WTC11 (cell line): ENCODE data around the gene CHID1. TPM values are rescaled to one million over a fixed set of nuclear protein-coding genes. Genes with fewer than 3 reads are reported as not detected.

Source experiments
- AFF4 ChIP-seq: sonication (generic); formaldehyde crosslinking; IDR thresholded peaks from 2 replicates; pipeline ENCODE4 v1.8.1; 2023; ENCODE audit warnings: mild to moderate bottlenecking, missing genetic modification reagents, borderline replicate concordance
- ATF2 ChIP-seq: sonication (generic); formaldehyde crosslinking; IDR thresholded peaks from 2 replicates; pipeline ENCODE4 v1.8.1; 2022; ENCODE audit warnings: low read depth, missing genetic modification reagents, borderline replicate concordance
- CDX4 ChIP-seq: fragments of 250-450 bp; sonication (Bioruptor Pico); IDR thresholded peaks from 2 replicates; pipeline ENCODE4 v1.9.0; 2021; ENCODE audit warnings: moderate library complexity, mild to moderate bottlenecking, inconsistent platforms, borderline replicate concordance
- E2F1 ChIP-seq: sonication (generic); formaldehyde crosslinking; IDR thresholded peaks from 2 replicates; pipeline ENCODE4 v1.8.0; 2022; ENCODE audit warnings: mild to moderate bottlenecking, missing genetic modification reagents
- E2F4 ChIP-seq: sonication (generic); formaldehyde crosslinking; IDR thresholded peaks from 2 replicates; pipeline ENCODE4 v1.8.1; 2022; ENCODE audit warnings: low read depth, mild to moderate bottlenecking, moderate library complexity, missing genetic modification reagents, borderline replicate concordance
- ERG ChIP-seq: fragments of 250-450 bp; sonication (Bioruptor Pico); IDR thresholded peaks from 2 replicates; pipeline ENCODE4 v1.8.0; 2021; ENCODE audit warnings: mild to moderate bottlenecking
- ETV6 ChIP-seq: sonication (generic); formaldehyde crosslinking; IDR thresholded peaks from 2 replicates; pipeline ENCODE4 v1.8.1; 2022; ENCODE audit warnings: mild to moderate bottlenecking, missing genetic modification reagents
- FOXP4 ChIP-seq: sonication (generic); formaldehyde crosslinking; IDR thresholded peaks from 2 replicates; pipeline ENCODE4 v1.8.0; 2022; ENCODE audit warnings: mild to moderate bottlenecking, missing genetic modification reagents
- JUN ChIP-seq: sonication (generic); formaldehyde crosslinking; IDR thresholded peaks from 2 replicates; pipeline ENCODE4 v1.8.0; 2023; ENCODE audit warnings: mild to moderate bottlenecking, missing genetic modification reagents
- MAX ChIP-seq: sonication (generic); formaldehyde crosslinking; IDR thresholded peaks from 2 replicates; pipeline ENCODE4 v1.8.0; 2022; ENCODE audit warnings: mild to moderate bottlenecking, missing genetic modification reagents
- MYBL2 ChIP-seq: sonication (generic); formaldehyde crosslinking; IDR thresholded peaks from 2 replicates; pipeline ENCODE4 v1.8.1; 2023; ENCODE audit warnings: mild to moderate bottlenecking, moderate library complexity, missing genetic modification reagents
- NFYB ChIP-seq: sonication (generic); formaldehyde crosslinking; conservative IDR thresholded peaks from 2 replicates; pipeline ENCODE4 v1.8.0; 2022; ENCODE audit warnings: low read depth, missing genetic modification reagents
- NR1H2 ChIP-seq: sonication (generic); formaldehyde crosslinking; IDR thresholded peaks from 2 replicates; pipeline ENCODE4 v1.9.0; 2021; ENCODE audit warnings: mild to moderate bottlenecking, moderate library complexity, missing genetic modification reagents
- TEAD4 ChIP-seq: sonication (generic); formaldehyde crosslinking; IDR thresholded peaks from 2 replicates; pipeline ENCODE4 v1.8.0; 2022; ENCODE audit warnings: mild to moderate bottlenecking, missing genetic modification reagents
- ZBTB43 ChIP-seq: sonication (generic); formaldehyde crosslinking; IDR thresholded peaks from 2 replicates; pipeline ENCODE4 v1.8.1; 2023; ENCODE audit warnings: mild to moderate bottlenecking, missing genetic modification reagents
- ZSCAN18 ChIP-seq: fragments of 250-450 bp; sonication (Bioruptor Pico); IDR thresholded peaks from 2 replicates; pipeline ENCODE4 v2.1.2; 2022; ENCODE audit warnings: mild to moderate bottlenecking, moderate library complexity
- total RNA-seq: library from RNA; stranded (reverse); gene quantifications from 3 replicates; pipeline ENCODE4 v1.2.3, GENCODE V29; 2021

CHID1 gene
- total RNA-seq, 1 experiment from 2014 or later, result 92.8 TPM

- TF ChIP-seq CDX4 (CRISPR knock-in tag), result no peak
- no peak for TF ChIP-seq AFF4 (CRISPR knock-in tag)
- TF ChIP-seq ATF2 (CRISPR knock-in tag), result no peak
- no peak for TF ChIP-seq ZBTB43 (CRISPR knock-in tag)
- TF ChIP-seq ERG (CRISPR knock-in tag), result no peak
- no peak for TF ChIP-seq E2F1 (CRISPR knock-in tag)
- TF ChIP-seq NFYB (CRISPR knock-in tag), result no peak
- no peak for TF ChIP-seq NR1H2 (CRISPR knock-in tag)
- TF ChIP-seq ETV6 (CRISPR knock-in tag), result no peak
- TF ChIP-seq ZSCAN18, result no peak
- no peak for TF ChIP-seq E2F4
- no peak for TF ChIP-seq MAX
- TF ChIP-seq JUN (CRISPR knock-in tag), result no peak
- TF ChIP-seq MYBL2 (CRISPR knock-in tag), result no peak
- TF ChIP-seq FOXP4 (CRISPR knock-in tag), result no peak
- TF ChIP-seq TEAD4 (CRISPR knock-in tag), result no peak
Observed at GRCh38 chr11:852762-853161, 57.8 kb downstream of the CHID1 start (continued).
